IPS-NIHi7 (cell line): ENCODE measurements around the gene TLL1.

Experiments
- DNase-seq: peaks from one replicate; pipeline ENCODE4 v3.0.0; 2012; ENCODE audit warnings: mixed read lengths; ENCODE audit errors: extremely low spot score

The TLL1 gene

DNA sequence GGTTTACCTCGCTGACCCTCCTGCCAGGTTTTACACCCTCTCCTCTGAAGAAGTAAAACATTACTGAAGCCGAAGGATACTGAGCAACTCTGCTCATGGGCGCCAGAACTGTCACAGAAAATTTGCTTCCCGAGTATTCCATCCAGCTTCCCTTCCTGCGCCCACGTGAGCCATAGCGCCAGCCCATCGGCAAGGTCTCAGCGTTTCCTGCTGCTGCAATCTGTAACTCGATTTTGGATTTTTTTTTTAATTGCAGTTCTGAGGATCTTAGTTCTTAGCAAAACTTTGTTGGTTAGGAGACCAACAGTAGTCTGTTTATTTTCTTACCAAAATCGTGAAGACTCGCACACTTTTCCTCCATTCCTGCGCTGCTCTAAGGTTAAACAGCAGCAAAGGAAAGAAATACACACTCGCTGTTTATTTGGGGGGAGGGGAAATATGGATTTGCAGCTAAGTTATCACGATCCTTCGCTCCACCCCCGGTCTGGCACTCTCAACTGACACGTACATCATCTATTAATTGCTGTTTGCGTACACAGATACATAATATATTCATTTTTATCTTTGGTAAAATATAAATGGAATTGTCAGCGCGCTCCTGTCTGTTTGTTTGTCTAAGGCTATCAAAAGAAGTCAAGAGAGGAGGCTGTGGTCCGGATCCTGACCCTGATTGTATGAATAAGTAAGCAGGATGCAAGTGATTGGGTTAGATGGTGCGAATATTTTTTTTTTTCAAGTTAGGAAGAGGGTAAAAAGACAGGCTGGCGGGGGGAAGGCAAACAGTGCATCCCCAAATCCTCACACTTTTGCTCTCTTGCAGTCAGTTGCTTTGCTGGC, at the start of gene TLL1:
Gene TLL1, plus strand, starts transcription at position 777 of the 837 bp plus-strand sequence. CDS start 668 bp downstream, outside the sequence.
- DNase-seq, result peak; percentile 34

DNA sequence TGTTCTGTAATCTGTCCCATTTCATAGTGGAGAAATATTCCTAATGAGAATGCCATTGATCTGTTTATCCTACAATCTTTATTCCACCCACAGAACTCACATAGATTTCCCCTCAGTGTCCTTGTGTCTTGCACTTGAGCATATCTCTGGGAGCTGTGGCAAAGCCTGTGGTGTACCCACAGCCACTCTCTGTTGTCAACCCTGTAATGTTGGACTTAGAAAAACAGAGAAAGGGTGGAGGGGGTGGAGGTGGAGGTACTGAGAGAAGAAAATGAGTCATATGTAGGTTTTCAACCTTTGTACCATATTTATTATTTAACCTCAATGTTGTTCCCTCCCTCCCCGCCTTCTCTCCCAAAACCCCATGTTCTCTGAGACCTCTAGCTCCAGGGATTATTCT, 46.9 kb upstream of the TLL1 start:
- no peak for DNase-seq

GRCh38 chr4:165827018-165827417, 46.0 kb upstream of the TLL1 start:
- DNase-seq, result no peak

DNA sequence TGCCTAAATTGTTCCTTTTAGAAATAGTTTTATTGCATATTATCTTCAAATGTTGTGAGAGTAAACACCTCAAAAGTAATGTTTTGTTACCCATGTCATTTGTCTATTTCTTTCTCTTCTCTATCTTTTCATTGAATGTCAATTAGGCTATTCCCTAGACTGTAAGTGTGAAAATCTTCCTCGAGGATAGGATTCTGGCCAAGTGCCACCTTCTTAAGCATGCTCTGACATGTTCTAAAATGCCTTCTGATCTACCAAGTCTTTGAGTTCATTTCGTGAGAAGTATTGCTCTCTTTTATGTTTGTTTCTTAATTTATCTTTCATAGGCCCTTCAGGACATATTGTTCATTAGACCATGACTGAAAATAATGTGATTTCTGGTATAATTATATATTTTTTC, 44.1 kb upstream of the TLL1 start:
- DNase-seq, result no peak

- DNase-seq, result no peak
Observed at GRCh38 chr4:165834116-165834515, 38.9 kb upstream of the TLL1 start.

- DNase-seq, result no peak
Observed at GRCh38 chr4:165838575-165838974, 34.5 kb upstream of the TLL1 start.

- no peak for DNase-seq
Observed at GRCh38 chr4:165839615-165840333, 33.3 kb upstream of the TLL1 start.

- DNase-seq, result no peak
Observed at GRCh38 chr4:165842684-165843083, 30.4 kb upstream of the TLL1 start.

DNA sequence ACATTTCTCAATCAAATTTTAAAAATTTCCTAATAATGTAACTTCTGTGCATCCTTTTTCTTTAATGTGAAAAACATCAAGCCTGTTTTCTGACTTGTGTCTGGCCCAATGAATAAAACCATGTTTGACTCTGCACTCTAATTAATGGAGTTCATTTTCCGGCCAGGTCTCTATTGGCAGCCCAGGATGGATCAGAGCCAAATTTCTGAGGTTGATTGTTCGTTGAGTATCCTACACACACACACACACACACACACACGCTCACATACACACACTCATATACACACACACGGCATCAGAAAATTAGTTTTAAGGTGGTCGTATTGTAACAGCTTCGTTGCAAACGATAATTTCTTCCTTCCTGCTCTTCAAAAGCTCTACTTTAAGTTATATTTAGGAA, 28.9 kb upstream of the TLL1 start:
- DNase-seq, result no peak

DNA sequence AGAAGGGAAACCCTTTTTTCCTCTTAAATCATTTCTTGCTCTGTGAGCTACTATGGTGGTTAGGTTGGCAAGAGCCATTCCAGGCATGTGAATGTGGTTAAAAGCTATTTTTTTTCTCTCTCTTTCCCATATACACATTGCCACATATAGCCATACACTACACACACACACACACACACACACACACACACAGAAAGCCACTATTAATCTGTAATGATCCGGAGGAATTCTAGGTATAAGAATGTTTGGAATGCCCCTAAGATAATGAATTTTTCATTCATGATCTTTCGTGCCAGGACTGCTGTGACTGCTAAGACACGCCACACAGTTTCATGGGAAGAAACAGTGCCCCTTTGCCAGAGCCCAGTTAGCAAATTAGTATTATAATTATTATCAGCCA, 21.8 kb upstream of the TLL1 start:
- no peak for DNase-seq

DNA sequence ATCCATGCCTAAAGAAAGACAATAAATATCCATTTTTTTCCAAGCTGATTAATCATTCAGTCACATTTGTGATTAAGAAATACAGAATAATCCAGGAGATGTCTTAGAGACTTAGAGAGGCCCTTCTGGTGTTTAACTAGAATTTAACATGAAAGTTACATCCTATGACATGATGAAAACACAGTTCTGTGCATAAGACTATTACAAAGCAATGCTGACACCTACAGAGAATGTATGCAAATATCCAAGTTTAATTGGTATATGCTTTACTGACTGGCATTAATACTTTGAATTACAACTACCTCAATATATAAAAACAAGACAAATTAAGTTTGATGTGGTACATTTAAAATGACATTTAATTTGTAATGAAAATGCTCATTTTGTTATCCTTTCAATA, 17.8 kb upstream of the TLL1 start:
- DNase-seq, result no peak

GRCh38 chr4:165861363-165861762, 11.7 kb upstream of the TLL1 start:
- no peak for DNase-seq

DNA sequence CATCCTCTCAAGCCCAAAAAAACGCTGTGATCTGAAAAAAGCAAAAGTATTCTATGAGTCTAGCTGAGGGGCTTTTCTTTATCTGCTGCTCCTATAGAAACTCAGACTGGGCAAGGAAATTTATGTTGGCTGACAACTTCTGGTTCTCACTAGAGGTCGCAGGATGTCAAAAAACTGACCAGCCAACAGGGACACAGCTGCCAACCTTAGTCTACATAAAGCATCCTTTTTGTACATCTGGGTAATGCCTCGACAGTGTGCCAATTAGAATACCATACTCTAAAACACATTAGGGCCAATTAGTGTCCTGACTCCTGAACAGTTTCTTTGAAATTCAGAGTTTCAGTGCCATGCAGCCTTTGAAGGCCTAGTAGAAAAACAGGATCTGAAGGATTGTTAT, 8.8 kb upstream of the TLL1 start:
- DNase-seq, result no peak

- no peak for DNase-seq
Observed at GRCh38 chr4:165866019-165866650, 6.9 kb upstream of the TLL1 start.

GRCh38 chr4:165867961-165868360, 5.1 kb upstream of the TLL1 start:
- DNase-seq, result peak; percentile 14

DNA sequence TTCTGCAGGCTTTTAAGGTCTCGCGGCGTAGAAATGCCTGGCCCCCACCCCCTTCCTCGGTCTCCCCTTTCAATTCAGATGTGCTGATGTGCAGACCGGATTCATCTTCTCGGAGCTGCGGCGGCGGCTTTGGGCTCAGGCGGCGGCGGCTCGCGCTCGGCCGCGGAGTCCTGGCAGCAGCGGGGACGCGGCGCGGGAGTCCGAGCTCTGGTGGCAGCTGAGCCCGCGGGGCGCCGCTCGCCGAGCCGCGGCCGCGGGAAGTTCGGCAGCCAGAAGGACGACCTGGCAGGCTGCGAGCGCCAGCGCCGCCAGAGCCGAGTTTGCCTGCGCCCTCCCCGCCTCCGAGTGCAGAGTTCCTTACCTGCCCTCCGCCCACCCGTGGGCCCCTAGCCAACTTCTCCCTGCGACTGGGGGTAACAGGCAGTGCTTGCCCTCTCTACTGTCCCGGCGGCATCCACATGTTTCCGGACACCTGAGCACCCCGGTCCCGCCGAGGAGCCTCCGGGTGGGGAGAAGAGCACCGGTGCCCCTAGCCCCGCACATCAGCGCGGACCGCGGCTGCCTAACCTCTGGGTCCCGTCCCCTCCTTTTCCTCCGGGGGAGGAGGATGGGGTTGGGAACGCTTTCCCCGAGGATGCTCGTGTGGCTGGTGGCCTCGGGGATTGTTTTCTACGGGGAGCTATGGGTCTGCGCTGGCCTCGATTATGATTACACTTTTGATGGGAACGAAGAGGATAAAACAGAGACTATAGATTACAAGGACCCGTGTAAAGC, 448 bp downstream of the TLL1 start:
- DNase-seq, result peak; percentile 59

DNA sequence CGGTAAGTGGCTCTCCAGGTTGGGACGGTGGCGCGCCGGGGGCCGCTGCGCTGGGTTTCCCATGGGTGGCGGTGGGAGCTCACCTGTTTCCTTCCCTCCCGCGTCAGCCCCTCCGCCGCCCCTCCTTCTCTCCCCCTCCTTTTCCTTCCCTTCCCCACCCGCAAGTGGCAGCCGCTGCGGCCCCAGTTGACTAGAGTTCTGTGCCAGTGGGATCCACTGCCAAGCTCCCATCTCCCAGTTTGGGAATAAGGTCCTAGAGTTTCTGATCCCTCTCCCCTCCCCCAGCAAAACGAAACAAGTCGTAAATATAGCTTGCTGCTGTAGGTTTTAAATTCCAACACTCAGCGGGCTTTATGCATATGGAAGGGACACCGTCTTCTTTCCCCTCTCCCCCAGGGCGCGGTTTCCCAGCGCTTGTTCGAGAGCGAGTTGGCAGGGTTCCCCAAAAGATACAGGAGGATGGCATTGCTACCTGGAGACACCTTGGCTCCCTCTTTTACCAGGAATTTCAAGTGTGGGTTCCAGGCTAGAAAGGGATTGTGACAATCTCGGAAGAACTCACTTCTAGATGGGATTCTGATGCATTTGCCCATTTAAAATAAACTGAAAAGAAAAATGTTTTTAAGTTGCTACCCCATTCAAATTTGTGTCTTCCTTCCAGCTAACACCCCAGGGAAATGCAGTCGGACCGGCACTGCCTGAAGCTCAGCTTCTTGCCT, 1.2 kb downstream of the TLL1 start:
- peak; percentile 10 for DNase-seq

- peak; percentile 31 for DNase-seq
Observed at GRCh38 chr4:165874791-165875371, 1.8 kb downstream of the TLL1 start.

DNA sequence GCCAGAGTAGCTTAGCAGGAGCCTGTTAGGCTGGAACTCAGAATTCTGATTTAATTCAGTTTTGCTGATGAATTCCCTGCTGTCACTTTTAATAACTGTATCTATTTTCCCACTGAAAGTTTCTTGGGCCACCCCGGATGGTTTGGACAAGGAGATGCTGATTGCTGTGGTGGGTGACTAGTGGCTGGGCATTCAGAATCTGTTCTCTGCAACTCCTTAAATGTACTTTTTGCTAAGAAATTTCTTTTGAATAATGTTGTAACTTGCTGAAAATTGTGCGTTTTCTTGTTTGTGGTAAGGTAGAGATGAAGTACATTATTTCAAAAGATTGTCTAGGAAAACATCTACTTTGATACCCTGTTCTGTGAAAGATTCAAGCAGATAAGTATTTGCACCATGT, 2.4 kb downstream of the TLL1 start:
- DNase-seq, result no peak

DNA sequence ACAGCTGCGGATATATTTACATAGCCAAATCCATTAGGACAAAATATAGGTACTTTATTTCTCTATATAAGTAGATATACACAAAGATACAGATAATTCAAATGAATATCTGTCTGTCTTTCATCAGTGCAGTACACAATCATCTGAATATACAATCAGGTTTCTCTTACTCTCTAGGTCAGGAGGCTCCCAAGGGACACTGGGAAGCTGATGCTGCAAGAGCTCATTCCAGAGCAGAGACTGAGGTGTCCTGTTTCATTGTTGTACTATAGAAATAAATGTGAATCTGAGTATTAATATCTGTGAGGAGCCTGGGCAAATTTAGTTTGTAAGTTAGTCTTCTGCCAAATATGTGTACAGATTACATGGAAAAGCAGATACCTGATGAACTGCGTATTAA, 4.2 kb downstream of the TLL1 start:
- DNase-seq, result no peak

GRCh38 chr4:165879641-165880040, 6.6 kb downstream of the TLL1 start:
- no peak for DNase-seq
